ENCODE results near the gene WIF1.

DNA sequence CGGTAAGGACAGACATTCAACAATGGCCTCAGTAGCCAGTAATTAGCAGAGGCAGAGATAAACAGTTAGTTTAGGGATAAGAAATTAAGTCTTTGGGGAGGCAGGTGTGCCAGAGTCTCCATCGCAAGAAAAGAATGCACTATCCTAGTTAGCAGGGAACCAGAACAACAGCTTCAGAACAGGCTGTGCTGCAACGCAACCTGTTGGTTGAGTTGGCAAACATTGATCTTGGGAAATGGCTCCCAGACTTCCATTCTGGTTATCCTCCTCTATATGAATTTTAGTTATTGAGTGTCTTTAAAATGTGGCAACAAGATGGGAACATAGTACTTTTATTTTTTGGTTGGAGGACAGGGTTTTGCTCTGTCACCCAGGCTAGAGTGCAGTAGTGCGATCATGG is 36.0 kb upstream of the WIF1 start:
- TF ChIP-seq, protein P1, sequence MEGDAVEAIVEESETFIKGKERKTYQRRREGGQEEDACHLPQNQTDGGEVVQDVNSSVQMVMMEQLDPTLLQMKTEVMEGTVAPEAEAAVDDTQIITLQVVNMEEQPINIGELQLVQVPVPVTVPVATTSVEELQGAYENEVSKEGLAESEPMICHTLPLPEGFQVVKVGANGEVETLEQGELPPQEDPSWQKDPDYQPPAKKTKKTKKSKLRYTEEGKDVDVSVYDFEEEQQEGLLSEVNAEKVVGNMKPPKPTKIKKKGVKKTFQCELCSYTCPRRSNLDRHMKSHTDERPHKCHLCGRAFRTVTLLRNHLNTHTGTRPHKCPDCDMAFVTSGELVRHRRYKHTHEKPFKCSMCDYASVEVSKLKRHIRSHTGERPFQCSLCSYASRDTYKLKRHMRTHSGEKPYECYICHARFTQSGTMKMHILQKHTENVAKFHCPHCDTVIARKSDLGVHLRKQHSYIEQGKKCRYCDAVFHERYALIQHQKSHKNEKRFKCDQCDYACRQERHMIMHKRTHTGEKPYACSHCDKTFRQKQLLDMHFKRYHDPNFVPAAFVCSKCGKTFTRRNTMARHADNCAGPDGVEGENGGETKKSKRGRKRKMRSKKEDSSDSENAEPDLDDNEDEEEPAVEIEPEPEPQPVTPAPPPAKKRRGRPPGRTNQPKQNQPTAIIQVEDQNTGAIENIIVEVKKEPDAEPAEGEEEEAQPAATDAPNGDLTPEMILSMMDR (conservative IDR thresholded peaks at IDR 0.05; ENCODE audit: low read depth, low read length), result no peak
- TF ChIP-seq EZH2 (IDR thresholded peaks at IDR 0.05; ENCODE audit: low read length, unreplicated experiment) (no peak), EZH2phosphoT487 (IDR thresholded peaks at IDR 0.05; ENCODE audit: borderline replicate concordance, low read length) (no peak)
